Putamen (tissue), 1 donor: Measurements from ENCODE around the gene COL4A5.
"Not testable (repeated sequence)": the region's sequence is repeated elsewhere in the genome, so short reads cannot be mapped to it uniquely, and the experiment has no call there.

ENCODE experiments used
- DNase-seq: peaks from one replicate; pipeline ENCODE4 v3.0.0-alpha.2; 2016; ENCODE audit warnings: low spot score

The COL4A5 gene

GRCh38 chrX:108439426-108439942 is at the start of gene COL4A5:
TSS of gene COL4A5 (plus strand) at chrX:108439838. CDS start at chrX:108440126, 288 bp downstream.
- peak; percentile 11 for DNase-seq

- DNase-seq = not testable (repeated sequence)
These were observed 48.5 kb upstream of the COL4A5 start for GRCh38 chrX:108390976-108391717.

DNA sequence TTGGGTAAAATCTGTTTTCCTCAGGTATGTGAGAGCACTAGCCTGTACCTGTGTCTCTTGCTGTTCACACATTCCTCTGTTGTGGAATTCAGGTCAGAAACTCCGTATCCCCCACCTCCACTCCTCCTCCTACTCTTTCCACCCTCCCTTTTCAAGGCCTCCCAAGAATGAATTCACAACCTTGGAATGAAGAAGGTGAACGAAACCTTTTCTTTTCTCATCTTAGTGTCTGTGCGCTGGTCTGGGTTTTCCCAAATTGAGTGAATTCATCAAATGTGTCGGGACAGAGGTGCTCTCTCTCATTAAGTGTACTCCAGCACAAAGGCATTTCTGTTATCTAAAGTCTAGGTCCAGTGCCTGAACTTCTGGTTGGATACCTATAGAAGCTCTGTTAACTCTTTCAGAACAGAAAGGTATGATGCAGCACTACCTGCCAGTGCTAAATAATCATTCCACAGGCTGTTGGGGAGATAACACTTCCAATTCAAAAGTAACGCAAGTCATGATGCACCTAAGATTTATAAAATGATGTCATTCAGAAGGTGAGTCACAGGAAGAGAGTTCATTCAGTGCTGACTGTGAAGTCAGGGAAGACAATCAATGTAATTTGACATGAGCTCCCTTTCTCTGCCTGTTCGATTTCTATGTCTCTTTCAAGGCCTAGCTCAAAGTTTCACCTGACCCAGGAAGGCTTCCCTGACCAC is 43.3 kb upstream of the COL4A5 start:
- no peak for DNase-seq

DNA sequence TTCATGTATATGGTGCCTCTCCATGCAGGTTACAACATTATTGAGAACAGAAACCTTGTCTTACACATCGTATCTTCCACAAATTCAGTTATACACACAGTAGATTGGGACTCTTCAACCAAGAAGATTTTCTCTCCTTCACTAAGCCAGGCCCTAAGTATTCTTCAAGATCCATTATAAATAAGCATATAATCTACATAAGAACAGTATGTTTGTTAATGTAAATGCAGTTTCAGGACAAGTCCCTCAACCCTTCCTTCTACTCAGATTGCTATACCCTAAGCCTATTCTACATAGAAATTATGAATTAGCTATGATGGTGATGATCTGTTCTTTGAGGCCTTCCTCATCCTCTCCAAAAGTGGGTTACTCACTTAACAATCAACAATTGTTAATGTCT is 42.7 kb upstream of the COL4A5 start:
- no peak for DNase-seq

DNA sequence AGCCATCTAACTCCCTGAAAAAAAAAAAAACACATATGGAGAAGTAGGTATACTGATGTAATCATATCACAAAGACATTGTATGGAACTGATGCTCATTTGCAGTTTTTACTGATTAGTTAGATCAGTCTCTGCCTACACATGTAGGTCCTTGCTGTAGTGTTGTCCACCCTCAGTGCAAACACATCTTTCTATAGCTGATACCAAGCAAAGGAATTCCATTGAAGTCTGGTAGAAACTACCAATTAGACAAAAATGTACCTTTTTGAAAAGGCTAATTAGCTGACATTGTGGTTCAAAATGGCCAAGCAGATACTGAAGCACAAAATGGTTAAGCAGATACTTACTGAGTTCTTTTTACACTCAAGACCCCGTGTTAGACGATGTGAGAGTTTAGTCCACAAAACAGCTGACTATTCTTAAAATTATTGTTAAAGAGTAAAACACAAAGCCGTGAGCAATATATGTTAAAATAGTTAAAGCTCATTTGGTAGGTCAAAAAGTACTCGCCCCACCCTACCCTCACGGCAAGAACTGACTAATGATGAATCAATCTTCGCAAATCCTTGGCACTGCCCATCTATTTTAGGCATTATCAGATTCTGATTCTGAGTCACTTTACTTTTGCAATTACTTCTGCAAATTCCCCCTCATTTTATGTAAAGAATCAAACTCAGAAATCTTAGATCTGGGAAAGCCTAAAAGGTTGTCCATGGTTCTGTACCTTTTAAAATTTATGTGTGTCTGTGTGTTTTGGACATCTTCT is 41.8 kb upstream of the COL4A5 start:
- DNase-seq = no peak

- DNase-seq = no peak
These were observed 40.0 kb upstream of the COL4A5 start for GRCh38 chrX:108399418-108400165.

- no peak for DNase-seq
These were observed 26.9 kb upstream of the COL4A5 start for GRCh38 chrX:108412783-108413182.

DNA sequence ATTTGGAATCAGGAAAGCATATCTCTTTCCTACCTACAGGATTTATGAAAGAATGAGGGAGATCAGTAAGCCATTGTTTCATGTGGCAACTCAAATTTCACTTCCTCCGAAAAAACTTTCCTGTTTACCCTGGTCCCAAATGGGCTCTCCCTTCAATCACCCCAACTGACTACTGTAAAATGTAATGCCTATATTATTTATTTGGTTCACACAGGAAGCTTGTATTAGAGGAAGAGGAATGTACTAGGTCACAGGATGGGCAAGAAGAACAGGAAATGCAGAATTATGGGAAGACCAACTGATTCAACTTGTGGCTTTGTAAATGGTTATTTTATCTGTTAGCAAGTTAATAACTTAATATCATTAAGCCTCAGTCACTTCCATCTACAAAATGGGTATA is 24.5 kb upstream of the COL4A5 start:
- DNase-seq = no peak

- no peak for DNase-seq
These were observed 23.7 kb upstream of the COL4A5 start for GRCh38 chrX:108415891-108416290.

DNA sequence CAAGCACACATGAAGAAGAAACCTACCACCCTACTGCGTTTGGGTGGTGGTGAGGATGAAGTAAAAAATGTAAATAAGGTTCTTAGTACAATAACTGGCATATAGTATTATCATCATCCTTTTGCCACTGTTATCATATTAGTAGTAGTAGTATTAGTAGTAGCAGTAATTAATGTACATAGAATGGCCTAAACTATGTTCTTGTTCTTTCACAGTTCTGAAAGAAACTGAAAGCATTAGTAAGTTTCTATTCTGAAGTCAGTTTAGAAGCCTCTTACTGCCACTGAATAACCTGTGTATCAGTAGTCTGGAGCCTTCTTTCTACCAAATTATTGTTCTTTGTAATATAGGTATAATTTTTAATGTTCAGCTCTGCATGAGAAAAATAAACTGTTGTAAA is 22.4 kb upstream of the COL4A5 start:
- no peak for DNase-seq

GRCh38 chrX:108419401-108419800 is 20.2 kb upstream of the COL4A5 start:
- no peak for DNase-seq

- DNase-seq = no peak
These were observed 19.2 kb upstream of the COL4A5 start for GRCh38 chrX:108420481-108420880.

- no peak for DNase-seq
These were observed 13.4 kb upstream of the COL4A5 start for GRCh38 chrX:108426262-108426661.

GRCh38 chrX:108435261-108435660 is 4.4 kb upstream of the COL4A5 start:
- DNase-seq = no peak

DNA sequence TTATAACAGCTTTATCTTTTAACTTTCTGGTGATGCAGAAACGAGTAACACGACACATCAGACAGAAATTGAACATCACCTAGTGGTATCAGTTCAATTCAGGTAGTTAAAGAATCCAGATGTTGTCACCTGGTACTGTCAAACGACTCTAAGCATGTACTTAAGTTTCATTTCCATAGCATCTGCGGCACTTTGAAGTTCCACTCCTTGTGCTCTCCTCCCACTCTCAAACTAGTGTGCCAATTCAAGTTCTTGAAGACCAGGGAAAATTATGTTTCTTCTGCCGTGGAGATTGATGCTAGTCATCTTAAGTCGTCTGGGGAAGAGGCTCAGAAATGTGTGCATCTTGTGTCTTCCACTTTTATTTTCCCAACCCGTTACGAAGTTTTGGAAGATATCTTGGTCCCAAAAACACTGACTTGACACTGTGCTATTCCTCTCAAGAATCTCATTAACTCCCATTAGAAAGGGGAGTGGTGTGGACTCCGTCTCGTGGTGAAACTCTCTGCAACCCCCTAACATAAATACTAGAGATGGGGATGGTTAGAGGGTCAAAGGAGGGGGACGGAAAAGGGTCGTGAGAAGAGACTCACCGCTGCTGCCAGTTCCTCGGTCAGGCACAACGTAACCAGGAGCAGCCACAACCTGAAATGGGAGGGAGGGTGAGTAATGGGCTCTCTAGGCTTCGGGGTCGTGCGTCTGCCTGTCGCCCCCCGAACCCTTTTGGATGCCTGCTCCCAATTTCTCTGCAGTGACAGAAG is 2.1 kb upstream of the COL4A5 start:
- DNase-seq = no peak

DNA sequence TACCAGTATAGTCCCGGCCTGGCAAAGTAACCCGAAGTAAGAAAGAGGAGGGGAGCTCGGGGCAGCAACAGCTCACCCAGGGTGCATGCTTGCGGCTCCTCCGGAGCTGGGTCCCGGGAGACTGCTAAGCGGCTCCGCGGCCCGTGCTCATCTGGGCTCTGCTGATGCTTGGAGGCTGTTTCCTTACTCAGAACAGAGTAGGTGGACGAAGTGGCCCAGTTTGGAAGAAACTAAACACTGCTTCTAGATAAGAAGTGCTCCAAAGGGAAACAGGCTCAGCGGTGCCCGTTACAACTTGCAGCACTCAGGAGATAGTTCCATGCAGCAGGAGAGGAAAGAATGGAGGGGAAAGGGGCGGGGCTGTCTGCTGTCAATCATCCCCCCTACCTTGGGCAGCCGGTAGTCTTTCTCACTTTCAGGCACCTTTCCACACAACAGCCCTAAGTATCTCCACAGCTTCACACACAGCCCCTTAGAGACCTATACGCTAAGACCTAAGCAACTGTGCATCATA is 1.5 kb upstream of the COL4A5 start, which contains the start of gene COL4A6:
Gene COL4A6 (minus strand): TSS at position 313 of the 514 bp plus-strand sequence. CDS start 226 bp downstream, at position 87.
- no peak for DNase-seq

DNA sequence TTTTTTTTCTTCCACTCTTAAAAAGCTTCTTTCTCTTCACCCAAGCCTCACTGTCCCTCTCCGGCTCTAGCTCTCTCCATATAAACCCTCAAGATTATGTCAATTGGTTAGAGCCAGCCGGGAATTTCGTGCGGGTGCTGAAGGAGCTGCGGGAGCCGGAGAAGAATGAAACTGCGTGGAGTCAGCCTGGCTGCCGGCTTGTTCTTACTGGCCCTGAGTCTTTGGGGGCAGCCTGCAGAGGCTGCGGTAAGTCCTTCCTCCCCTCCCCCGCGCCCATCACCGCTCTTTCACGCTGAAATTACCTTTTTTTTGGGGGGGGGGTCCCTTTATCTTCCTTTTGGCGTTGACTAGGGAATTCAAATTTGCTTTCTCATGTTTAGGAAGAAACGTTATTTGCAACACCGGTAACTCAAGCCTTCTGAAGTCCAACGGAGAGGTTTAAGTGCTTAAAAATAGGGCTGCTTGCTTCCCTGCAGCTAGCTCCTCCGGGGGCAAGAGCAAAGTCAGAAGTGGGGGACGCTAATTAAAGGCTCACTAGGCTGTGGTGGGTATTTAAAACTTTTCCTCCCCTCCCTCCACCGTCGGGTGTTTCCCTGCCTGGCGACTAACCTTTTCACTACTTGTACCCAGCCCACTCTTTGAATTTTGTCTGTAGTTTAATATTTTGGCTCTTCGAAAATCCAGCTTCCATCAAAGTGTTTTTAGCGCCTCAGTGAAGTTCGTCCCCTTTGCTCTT is 491 bp downstream of the COL4A5 start:
- no peak for DNase-seq

- no peak for DNase-seq
These were observed 3.3 kb downstream of the COL4A5 start for GRCh38 chrX:108442901-108443464.

DNA sequence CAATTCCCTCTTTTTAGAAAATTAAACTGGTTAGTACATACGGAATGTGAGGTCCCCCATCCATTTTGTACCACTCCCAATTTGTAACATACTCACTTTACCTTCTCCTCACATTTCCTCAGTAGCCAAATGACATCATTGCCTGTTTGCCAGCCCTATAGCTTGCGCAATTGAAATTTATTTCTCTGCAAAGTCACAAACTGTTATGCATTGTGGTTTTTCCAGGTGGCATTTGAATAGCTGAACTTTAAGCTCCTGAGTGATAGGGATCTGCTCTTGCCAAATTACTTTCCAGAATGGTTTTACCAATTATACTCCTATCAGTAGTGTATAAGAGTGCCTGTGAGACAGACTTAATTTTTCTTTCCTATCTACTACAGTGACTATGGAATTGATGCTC is 7.7 kb downstream of the COL4A5 start:
- no peak for DNase-seq

- DNase-seq = no peak
These were observed 14.2 kb downstream of the COL4A5 start for GRCh38 chrX:108453841-108454240.
